ENCODE measurements around the gene GSN.

Gene GSN

DNA sequence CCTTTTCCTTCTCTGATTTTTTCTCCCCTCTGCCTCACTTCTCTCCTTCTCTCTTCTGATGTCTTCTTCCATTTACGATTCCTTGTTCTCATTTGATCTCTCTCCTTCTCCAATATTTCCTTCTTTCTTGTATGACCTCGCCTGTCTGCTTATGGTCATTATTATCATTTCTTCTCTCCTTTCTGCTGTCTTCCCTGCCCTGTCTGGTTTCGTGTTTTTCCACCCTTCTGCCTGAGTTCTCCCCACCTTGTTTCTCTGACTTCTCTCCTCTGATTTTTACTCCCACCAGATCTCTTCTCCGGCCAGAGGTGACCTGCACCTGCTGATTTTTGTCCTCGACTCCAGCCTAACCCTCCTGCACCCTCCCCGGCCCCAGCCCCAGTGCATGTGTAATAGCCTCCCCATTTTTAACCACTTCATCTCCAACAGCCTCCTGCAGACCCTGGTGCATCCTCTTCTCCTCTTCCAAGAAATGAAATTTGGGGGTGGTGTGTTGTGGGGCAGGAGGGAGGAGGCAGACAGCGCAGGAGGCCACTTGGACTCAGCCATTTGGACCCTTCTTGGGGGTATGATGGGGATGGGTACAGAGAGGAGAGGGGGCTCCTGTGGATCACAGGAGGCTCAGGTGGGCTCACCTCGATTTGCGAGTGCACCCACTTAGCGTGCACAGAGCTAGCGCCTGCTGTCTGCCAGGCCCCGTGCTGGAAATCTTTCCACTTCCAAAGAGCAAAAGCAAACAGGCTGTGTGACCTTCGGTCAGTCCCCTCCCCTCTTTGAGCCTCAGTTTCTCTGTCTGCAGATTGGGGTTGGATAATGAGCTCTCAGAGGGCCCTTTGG, 32.5 kb downstream of the GSN start:
- Histone ChIP-seq H3K4me1 (peaks cover 19 to 94% (median 84%) of the 10 kb centered on the region in 4 donors), H3K9me3 (no peaks in the 10 kb centered on the region), H3K4me3 (peak overlapping the region; percentile 57 to 64), H3K27me3 (no peaks in the 10 kb centered on the region), H3K27ac (peak overlapping the region; percentile 92 to 95), H3K36me3 (peaks cover 38 to 47% (median 38%) of the 10 kb centered on the region in 3 donors)
- no peak for TF ChIP-seq CTCF (IDR thresholded peaks at IDR 0.05)
- peak in 1 of 2 donors; percentile 59 for DNase-seq
- intact Hi-C loops (cut with DNase I; ENCODE audit: low total_unique reads), result no loop called here

- intact Hi-C loops (cut with DNase I; ENCODE audit: low total_unique reads), result no loop called here
- Histone ChIP-seq H3K27ac (peak overlapping the region; percentile 92 to 95), H3K27me3 (no peaks in the 10 kb centered on the region), H3K36me3 (peaks cover 43 to 59% (median 50%) of the 10 kb centered on the region in 3 donors), H3K9me3 (no peaks in the 10 kb centered on the region), H3K4me3 (peak overlapping the region; percentile 57 to 64), H3K4me1 (peaks cover 6 to 91% (median 83%) of the 10 kb centered on the region in 4 donors)
- no peak for TF ChIP-seq CTCF (IDR thresholded peaks at IDR 0.05)
- DNase-seq, result peak; percentile 18 to 62
Measured at GRCh38 chr9:121301881-121302286, 33.9 kb downstream of the GSN start.

DNA sequence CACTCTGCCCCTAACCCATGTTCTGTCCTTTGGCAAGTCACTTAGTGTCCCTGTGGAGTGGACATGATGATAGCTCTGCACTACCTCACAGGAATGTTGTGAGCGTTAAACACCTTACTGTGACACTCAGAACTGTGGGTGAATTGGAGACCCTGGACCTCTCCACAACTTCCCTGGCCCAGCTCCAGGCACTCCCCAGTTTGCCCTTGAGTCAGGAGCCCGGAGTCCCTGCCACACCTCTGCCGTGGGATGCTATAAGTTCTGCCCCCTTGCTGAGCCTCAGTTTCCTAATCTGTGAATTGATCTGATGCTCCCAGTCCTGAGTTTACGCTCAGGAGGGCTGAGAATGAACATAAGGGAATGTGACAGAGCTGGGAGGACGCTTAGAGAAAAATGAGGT, 34.4 kb downstream of the GSN start:
- intact Hi-C loops (cut with DNase I; ENCODE audit: low total_unique reads), result no loop called here
- TF ChIP-seq CTCF (IDR thresholded peaks at IDR 0.05), result no peak
- no peaks in the 10 kb centered on the region for H3K27me3 ChIP-seq
- H3K27ac ChIP-seq, result peak overlapping the region; percentile 92 to 95
- peaks cover 45 to 64% (median 55%) of the 10 kb centered on the region in 3 donors for H3K36me3 ChIP-seq
- H3K4me3 ChIP-seq, result peak overlapping the region; percentile 57 to 64
- peak in 1 of 2 donors; percentile 65 for DNase-seq
- H3K9me3 ChIP-seq, result no peaks in the 10 kb centered on the region
- H3K4me1 ChIP-seq, result peaks cover 6 to 91% (median 82%) of the 10 kb centered on the region in 4 donors

DNA sequence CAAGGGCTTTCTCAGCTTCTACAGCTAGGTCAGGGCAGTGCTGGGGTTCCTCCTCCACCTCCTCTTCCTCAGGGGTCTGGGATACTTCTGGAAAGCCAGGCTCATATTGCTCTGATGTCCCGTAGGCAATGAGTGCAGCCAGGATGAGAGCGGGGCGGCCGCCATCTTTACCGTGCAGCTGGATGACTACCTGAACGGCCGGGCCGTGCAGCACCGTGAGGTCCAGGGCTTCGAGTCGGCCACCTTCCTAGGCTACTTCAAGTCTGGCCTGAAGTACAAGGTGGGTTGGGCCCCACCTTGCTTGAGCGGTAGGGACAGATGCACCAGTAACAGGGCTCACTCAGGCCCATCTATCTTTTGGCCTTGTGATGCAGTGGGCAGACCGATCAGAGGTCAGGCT, 34.8 kb downstream of the GSN start:
- peak in 1 of 2 donors; percentile 59 for DNase-seq
- Histone ChIP-seq H3K4me3 (peak overlapping the region; percentile 57 to 64), H3K36me3 (peaks cover 49 to 68% (median 59%) of the 10 kb centered on the region in 3 donors), H3K27me3 (no peaks in the 10 kb centered on the region), H3K9me3 (no peaks in the 10 kb centered on the region), H3K4me1 (peaks cover 4 to 91% (median 77%) of the 10 kb centered on the region in 4 donors), H3K27ac (peak overlapping the region; percentile 92 to 95)
- intact Hi-C loops (cut with DNase I; ENCODE audit: low total_unique reads), result no loop called here
- no peak for TF ChIP-seq CTCF (IDR thresholded peaks at IDR 0.05)

GRCh38 chr9:121303456-121304451, 35.8 kb downstream of the GSN start:
- Histone ChIP-seq H3K36me3 (peaks cover 59 to 78% (median 69%) of the 10 kb centered on the region in 3 donors), H3K4me1 (peaks cover 0 to 86% (median 68%) of the 10 kb centered on the region in 4 donors), H3K9me3 (no peaks in the 10 kb centered on the region), H3K27me3 (no peaks in the 10 kb centered on the region), H3K27ac (peak overlapping the region; percentile 92 to 95), H3K4me3 (peak overlapping the region; percentile 57 to 64)
- intact Hi-C loops (cut with DNase I; ENCODE audit: low total_unique reads), result no loop called here
- no peak for TF ChIP-seq CTCF (IDR thresholded peaks at IDR 0.05)
- DNase-seq, result peak in 1 of 2 donors; percentile 57
